GM12878 (cell line): ENCODE results near the gene PPT2. TPM values are rescaled to one million over a fixed set of nuclear protein-coding genes. Genes with fewer than 3 reads are reported as not detected.
A peak's percentile ranks its signal among the peaks of the same experiment; 100 is the strongest.

ENCODE experiments used
- ATAC-seq: fragments of 200-7000 bp; cut with Tn5 transposase; 3 replicates; pipeline ENCODE4 v1.9.1; 2020; ENCODE audit warnings: mild to moderate bottlenecking, moderate library complexity
- Bru-seq: library from RNA; stranded (reverse); fragments of 400-500 nt; gene quantifications from one replicate; lab custom pipeline; 2021; lab: Mats Ljungman, UMichigan
- BruChase-seq, 2 experiments: library from RNA; stranded (reverse); fragments of 400-500 nt; gene quantifications; one replicate each; lab custom pipeline; 2021; lab: Mats Ljungman, UMichigan
- BruUV-seq: library from RNA; stranded (reverse); fragments of 400-500 nt; replicated peaks from 2 replicates; lab custom pipeline; 2021; lab: Mats Ljungman, UMichigan
- CTCF ChIA-PET: fragments of 300-600 bp; sonication (Branson Sonifier 250); formaldehyde crosslinking; extraction: SDS; loops from one replicate; lab custom pipeline; 2021; ENCODE audit warnings: inconsistent platforms; lab: Yijun Ruan, JAX
- POLR2A ChIA-PET: fragments of 350-600 bp; formaldehyde crosslinking; extraction: SDS; loops from one replicate; lab custom pipeline; 2021; ENCODE audit warnings: inconsistent platforms; lab: Charles Lee
- RAD21 ChIA-PET: fragments of 300-600 bp; sonication (Branson Sonifier 250); formaldehyde crosslinking; loops from one replicate; lab custom pipeline; 2023; ENCODE audit warnings: antibody characterized with exemption; ENCODE audit not compliant: unreplicated experiment; lab: Charles Lee
- SMC1A ChIA-PET: fragments of 300-600 bp; sonication (Branson Sonifier 250); formaldehyde crosslinking; loops from one replicate; lab custom pipeline; 2023; ENCODE audit not compliant: unreplicated experiment, uncharacterized antibody; lab: Charles Lee
- DNase-seq: peaks from one replicate; pipeline ENCODE4 v3.0.0-alpha.2; 2011; ENCODE audit warnings: low read depth, low spot score
- FAIRE-seq: peaks from 3 replicates; lab custom pipeline; 2011; peaks lifted over from hg19 to GRCh38; lab: Jason Lieb, UNC
- H2AFZ ChIP-seq: 2 replicates; pipeline ENCODE4 v1.6.0; 2011; ENCODE audit warnings: low read depth, low read length, control low read depth; ENCODE audit not compliant: control insufficient read depth
- H3K27ac ChIP-seq: 2 replicates; pipeline ENCODE4 v1.5.1; 2011; ENCODE audit warnings: control low read depth; ENCODE audit not compliant: control insufficient read depth, insufficient read depth
- H3K27me3 ChIP-seq, 2 experiments: replicated peaks in 1 of 2; 2 replicates each; pipeline versions ENCODE4 v1.6.0 to v1.6.1; 2011; ENCODE audit warnings: low read length in 1 of 2; ENCODE audit not compliant: control insufficient read depth in 2 of 2, insufficient read depth in 2 of 2
- H3K36me3 ChIP-seq, 2 experiments: 2 replicates each; pipeline ENCODE4 v1.5.1; 2011; ENCODE audit warnings: low read length in 1 of 2; ENCODE audit not compliant: control insufficient read depth in 2 of 2, insufficient read depth in 2 of 2
- H3K4me1 ChIP-seq: 2 replicates; pipeline ENCODE4 v1.6.1; 2011; ENCODE audit warnings: mild to moderate bottlenecking, low read length, moderate library complexity, mixed read lengths; ENCODE audit not compliant: control insufficient read depth, insufficient read depth
- H3K4me2 ChIP-seq: 2 replicates; pipeline ENCODE4 v1.6.0; 2011; ENCODE audit warnings: control low read depth; ENCODE audit not compliant: control insufficient read depth, insufficient read depth
- H3K4me3 ChIP-seq: fragments of 200-600 bp; sonication (generic); 2 replicates; pipeline ENCODE4 v1.5.1; 2016
- H3K79me2 ChIP-seq: 2 replicates; pipeline ENCODE4 v1.6.0; 2011; ENCODE audit warnings: low read length; ENCODE audit not compliant: control insufficient read depth, insufficient read depth
- H3K9ac ChIP-seq: 2 replicates; pipeline ENCODE4 v1.8.0; 2011; ENCODE audit warnings: low read length, control low read depth, mixed read lengths; ENCODE audit not compliant: control insufficient read depth, insufficient read depth
- H3K9me3 ChIP-seq: replicated peaks from 3 replicates; pipeline ENCODE4 v1.5.1; 2011; ENCODE audit warnings: mild to moderate bottlenecking, low read length; ENCODE audit not compliant: control insufficient read depth, insufficient read depth
- H4K20me1 ChIP-seq: 2 replicates; pipeline ENCODE4 v1.6.0; 2011; ENCODE audit not compliant: control insufficient read depth, insufficient read depth
- CEBPB ChIP-seq, 2 experiments: fragments of 150-350 bp in 1 of 2; IDR thresholded peaks; 2 replicates each; pipeline ENCODE4 v1.6.1; 2012 to 2014; ENCODE audit warnings: low read depth in 2 of 2, low read length in 2 of 2, borderline replicate concordance in 1 of 2, inconsistent platforms in 1 of 2
- CHD1 ChIP-seq: IDR thresholded peaks from 2 replicates; pipeline ENCODE4 v1.6.1; 2012; ENCODE audit warnings: low read depth, low read length, improper control_type of control experiment
- GABPA ChIP-seq: IDR thresholded peaks from 2 replicates; pipeline ENCODE4 v1.6.1; 2014; ENCODE audit warnings: antibody characterized with exemption, low read depth, mild to moderate bottlenecking, inconsistent platforms
- MTA2 ChIP-seq: fragments of 450-650 bp; IDR thresholded peaks from 2 replicates; pipeline ENCODE4 v1.6.1; 2016; ENCODE audit warnings: low read depth, mild to moderate bottlenecking, moderate library complexity
- NFYA ChIP-seq: IDR thresholded peaks from 2 replicates; pipeline ENCODE4 v1.6.1; 2011; ENCODE audit warnings: low read depth, mild to moderate bottlenecking, low read length, improper control_type of control experiment, borderline replicate concordance
- SREBF1 ChIP-seq: IDR thresholded peaks from 2 replicates; pipeline ENCODE4 v1.6.1; 2012; ENCODE audit warnings: mild to moderate bottlenecking, low read length
- TCF12 ChIP-seq: IDR thresholded peaks from 2 replicates; pipeline ENCODE4 v1.6.1; 2011; ENCODE audit warnings: low read depth, mild to moderate bottlenecking, low read length
- ZNF622 ChIP-seq: fragments of 450-650 bp; IDR thresholded peaks from 2 replicates; pipeline ENCODE4 v1.6.1; 2017; ENCODE audit warnings: mild to moderate bottlenecking, inconsistent platforms
- WGBS: methylation state at CpG from one replicate; pipeline ENCODE4 v1.1.6; 2016; ENCODE audit warnings: low lambda C conversion rate; ENCODE audit not compliant: insufficient replicate concordance, insufficient coverage; ENCODE audit errors: missing lambda C conversion rate; 5-methylcytosine and 5-hydroxymethylcytosine counted together
- in situ Hi-C: fragments of 300-500 bp; cut with MboI; formaldehyde crosslinking; loops from 9 replicates; pipeline ENCODE4 v1.14.3; 2018; ENCODE audit warnings: mixed read lengths
- intact Hi-C: fragments of 100-400 bp; cut with micrococcal nuclease; formaldehyde crosslinking; loops from one replicate; pipeline ENCODE4 v1.14.2; 2022; ENCODE audit not compliant: unreplicated experiment
- long read RNA-seq, 2 experiments: library from polyadenylated mRNA; unstranded; transcript quantifications; one replicate each; pipeline ENCODE4 v2.0.0, GENCODE V29; 2019 to 2020
- polyA minus RNA-seq, 3 experiments: library from RNA; depleted of rRNA, polyadenylated mRNA; stranded (reverse); fragments of >200 nt; gene quantifications; 2 replicates each; pipeline ENCODE4 v1.2.3, GENCODE V29; 2011
- polyA plus RNA-seq, 11 experiments: library from polyadenylated mRNA; depleted of rRNA in 4 of 11; unstranded in 6 of 11; stranded (reverse) in 5 of 11; fragments of >200 nt; fragmentation: Nextera tagmentation in 4 of 11; fragmentation: Illumina TruSeq in 1 of 11; extraction: Ambion mirVana in 4 of 11; extraction: Trizol in 1 of 11; gene quantifications; 1 replicate in 1 of 11; 2 replicates in 10 of 11; pipeline versions ENCODE4 v1.2.1 to v1.2.3, GENCODE V29; 2011 to 2016; ENCODE audit warnings: inconsistent platforms in 2 of 11, missing spikeins in 2 of 11, low read depth in 1 of 11
- total RNA-seq, 4 experiments: library from RNA; depleted of rRNA in 3 of 4; stranded (reverse); fragments of >200 nt in 3 of 4; fragmentation: Illumina TruSeq in 1 of 4; extraction: Trizol in 1 of 4; gene quantifications; 2 replicates each; pipeline versions ENCODE4 v1.2.1 to v1.2.3, GENCODE V29; 2013 to 2021
- TF ChIP-seq, protein P1 (sequence below): fragments of 450-650 bp; formaldehyde crosslinking; IDR thresholded peaks from 2 replicates; pipeline ENCODE4 v1.4.0; 2022; ENCODE audit warnings: mild to moderate bottlenecking, moderate library complexity
- TF ChIP-seq, protein P2 (sequence below): IDR thresholded peaks from 2 replicates; pipeline ENCODE4 v1.6.1; 2012; ENCODE audit warnings: low read depth, low read length, improper control_type of control experiment

Gene PPT2, protein sequence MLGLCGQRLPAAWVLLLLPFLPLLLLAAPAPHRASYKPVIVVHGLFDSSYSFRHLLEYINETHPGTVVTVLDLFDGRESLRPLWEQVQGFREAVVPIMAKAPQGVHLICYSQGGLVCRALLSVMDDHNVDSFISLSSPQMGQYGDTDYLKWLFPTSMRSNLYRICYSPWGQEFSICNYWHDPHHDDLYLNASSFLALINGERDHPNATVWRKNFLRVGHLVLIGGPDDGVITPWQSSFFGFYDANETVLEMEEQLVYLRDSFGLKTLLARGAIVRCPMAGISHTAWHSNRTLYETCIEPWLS
- 17.3 and 64.4 TPM in 2 replicates for total RNA-seq (2013; cell fraction: nucleolus; rRNA removed)
- 21.7 and 25.5 TPM in 2 replicates for total RNA-seq (2014; rRNA removed)
- 2.7 and 2.9 TPM in 2 replicates for total RNA-seq (2014; rRNA removed; fragmentation: Illumina TruSeq; extraction: Trizol)
- 7.3 and 7.9 TPM in 2 replicates for total RNA-seq (2021)
- 2.9 TPM for polyA plus RNA-seq (2011; ENCODE audit: low read depth)
- polyA plus RNA-seq (2011; rRNA removed): 4.2 and 6.9 TPM in 2 replicates
- 8.1 and 8.6 TPM in 2 replicates for polyA plus RNA-seq (2011; cell fraction: cytosol; rRNA removed)
- polyA plus RNA-seq (2011; cell fraction: nucleus; rRNA removed): 17.3 and 20.2 TPM in 2 replicates
- polyA plus RNA-seq (2012): 3.6 and 3.8 TPM in 2 replicates
- 6.3 and 6.7 TPM in 2 replicates for polyA plus RNA-seq (2014; fragmentation: Illumina TruSeq; extraction: Trizol)
- polyA plus RNA-seq (2014; fragmentation: Nextera tagmentation; extraction: Ambion mirVana): 1 to 10 TPM; 1.3 to 2.5 TPM
- polyA plus RNA-seq (2014; rRNA removed): 6.8 and 7.6 TPM in 2 replicates
- 1 to 10 TPM; 3.4 to 4.8 TPM for polyA plus RNA-seq (2016; fragmentation: Nextera tagmentation; extraction: Ambion mirVana)
- polyA minus RNA-seq (2011; rRNA and poly(A)+ RNA removed): 3.7 and 5.4 TPM in 2 replicates
- 2.8 and 7.1 TPM in 2 replicates for polyA minus RNA-seq (2011; cell fraction: cytosol; rRNA and poly(A)+ RNA removed)
- polyA minus RNA-seq (2011; cell fraction: nucleus; rRNA and poly(A)+ RNA removed): 5.1 and 5.9 TPM in 2 replicates
- percentile 56 among the genes with signal in this experiment for Bru-seq, nascent RNA
- BruChase-seq, experiment 1, labeled RNA remaining after a 6-hour chase: percentile 74 among the genes with signal in this experiment
- BruChase-seq, experiment 2, labeled RNA remaining after a 2-hour chase: percentile 71 among the genes with signal in this experiment
- long read RNA-seq, experiment 1, partial matches to known transcripts: 1 of 4 reads
- long read RNA-seq, experiment 1, other reads (novel, unspliced or antisense): 0 of 4 reads
- long read RNA-seq, experiment 2, partial matches to known transcripts: 1 of 1 reads
- long read RNA-seq, experiment 2, other reads (novel, unspliced or antisense): 0 of 1 reads

DNA sequence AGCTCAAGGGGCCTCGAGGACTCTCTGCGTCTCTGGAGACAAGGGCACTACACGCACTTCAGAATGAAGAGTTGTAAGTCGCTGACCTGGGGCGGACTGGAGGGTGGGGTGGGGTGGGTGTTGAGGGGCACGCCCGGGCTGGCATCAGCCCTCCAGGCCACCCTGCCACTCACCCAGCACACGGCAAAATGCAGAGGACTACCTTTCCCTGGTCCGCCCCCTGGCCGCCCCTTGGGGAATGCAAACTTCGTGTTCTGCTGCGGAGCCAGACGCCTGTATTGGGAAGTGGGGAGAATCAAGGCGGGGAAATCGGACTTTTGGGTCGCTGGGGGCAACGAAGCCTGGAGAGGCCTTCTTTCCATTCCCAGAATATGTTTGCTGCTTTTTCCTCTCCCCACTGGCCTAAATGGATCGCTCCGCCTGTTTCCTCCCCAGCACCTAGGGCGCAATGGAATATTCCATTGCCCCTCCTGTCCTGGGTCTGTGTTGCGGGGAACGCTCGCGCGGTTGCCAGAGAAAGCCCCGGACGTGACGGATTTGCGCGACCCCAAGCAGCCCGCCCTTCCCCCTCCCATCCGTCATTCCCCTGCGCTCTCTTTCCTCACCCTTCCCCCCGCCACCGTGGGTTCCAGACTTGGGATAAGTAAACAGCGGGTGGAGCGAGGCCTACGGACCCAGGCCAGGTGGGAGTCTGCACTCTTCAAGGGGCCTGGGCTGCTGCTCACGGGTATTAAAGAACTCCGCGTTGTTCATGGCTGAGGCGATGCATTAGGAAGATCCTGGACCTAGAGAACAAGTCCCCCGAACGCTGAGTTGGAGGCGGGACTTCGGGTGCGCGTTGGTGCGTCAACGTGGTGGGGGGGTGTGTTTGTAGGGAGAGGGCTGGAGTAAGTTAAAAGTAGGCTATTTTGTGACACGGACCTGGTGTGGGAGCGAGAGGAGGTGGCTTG, at the start of gene PPT2:
Gene PPT2 (plus strand): TSS at position 578 of the 950 bp plus-strand sequence. CDS start 454 bp downstream, outside the sequence.
- H3K36me3 ChIP-seq: no peaks in the 10 kb centered on the region; a peak in 2 of 4 replicates
- FAIRE-seq: peak; percentile 27
- TF ChIP-seq, protein P1, sequence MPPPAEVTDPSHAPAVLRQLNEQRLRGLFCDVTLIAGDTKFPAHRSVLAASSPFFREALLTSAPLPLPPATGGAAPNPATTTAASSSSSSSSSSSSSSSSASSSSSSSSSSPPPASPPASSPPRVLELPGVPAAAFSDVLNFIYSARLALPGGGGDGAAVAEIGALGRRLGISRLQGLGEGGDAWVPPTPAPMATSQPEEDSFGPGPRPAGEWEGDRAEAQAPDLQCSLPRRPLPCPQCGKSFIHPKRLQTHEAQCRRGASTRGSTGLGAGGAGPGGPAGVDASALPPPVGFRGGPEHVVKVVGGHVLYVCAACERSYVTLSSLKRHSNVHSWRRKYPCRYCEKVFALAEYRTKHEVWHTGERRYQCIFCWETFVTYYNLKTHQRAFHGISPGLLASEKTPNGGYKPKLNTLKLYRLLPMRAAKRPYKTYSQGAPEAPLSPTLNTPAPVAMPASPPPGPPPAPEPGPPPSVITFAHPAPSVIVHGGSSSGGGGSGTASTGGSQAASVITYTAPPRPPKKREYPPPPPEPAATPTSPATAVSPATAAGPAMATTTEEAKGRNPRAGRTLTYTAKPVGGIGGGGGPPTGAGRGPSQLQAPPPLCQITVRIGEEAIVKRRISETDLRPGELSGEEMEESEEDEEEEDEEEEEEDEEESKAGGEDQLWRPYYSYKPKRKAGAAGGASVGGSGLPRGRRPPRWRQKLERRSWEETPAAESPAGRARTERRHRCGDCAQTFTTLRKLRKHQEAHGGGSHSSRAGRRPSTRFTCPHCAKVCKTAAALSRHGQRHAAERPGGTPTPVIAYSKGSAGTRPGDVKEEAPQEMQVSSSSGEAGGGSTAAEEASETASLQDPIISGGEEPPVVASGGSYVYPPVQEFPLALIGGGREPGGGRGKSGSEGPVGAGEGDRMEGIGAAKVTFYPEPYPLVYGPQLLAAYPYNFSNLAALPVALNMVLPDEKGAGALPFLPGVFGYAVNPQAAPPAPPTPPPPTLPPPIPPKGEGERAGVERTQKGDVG: no peak
- TF ChIP-seq TCF12: no peak
- TF ChIP-seq NFYA: no peak
- peak; percentile 85 for TF ChIP-seq SREBF1
- TF ChIP-seq GABPA: peak; percentile 75
- TF ChIP-seq, protein P2, sequence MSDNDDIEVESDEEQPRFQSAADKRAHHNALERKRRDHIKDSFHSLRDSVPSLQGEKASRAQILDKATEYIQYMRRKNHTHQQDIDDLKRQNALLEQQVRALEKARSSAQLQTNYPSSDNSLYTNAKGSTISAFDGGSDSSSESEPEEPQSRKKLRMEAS: 0 out of 2 replicates have a peak, but pooled peaks have one; percentile 22
- TF ChIP-seq CHD1: peak; percentile 96
- peak; percentile 35; the same call in 1 of the 2 replicates for TF ChIP-seq MTA2
- TF ChIP-seq ZNF622: no peak
- no peak for TF ChIP-seq CEBPB (IDR thresholded peaks at IDR 0.05; ENCODE audit: borderline replicate concordance in 1 of 2, low read depth in 2 of 2, low read length in 2 of 2)

More for the DNA sequence above, at the start of gene PPT2:
- Histone ChIP-seq H3K27me3 (peaks cover 0 to 8% of the 10 kb centered on the region in 2 experiments), H3K4me1 (peaks cover 3% of the 10 kb centered on the region; the same call in 1 of the 2 replicates), H4K20me1 (no peaks in the 10 kb centered on the region), H3K4me3 (peak within 1 kb of the TSS; percentile 94), H3K9me3 (no peaks in the 10 kb centered on the region; the same call in 2 of the 3 replicates), H2AFZ (peak within 1 kb of the TSS; percentile 77), H3K9ac (peak within 1 kb of the TSS; percentile 45), H3K79me2 (no peaks in the 10 kb centered on the region), H3K27ac (peak within 1 kb of the TSS; percentile 11; the same call in 1 of the 2 replicates), H3K4me2 (peak within 1 kb of the TSS; percentile 85)
- in situ Hi-C loops: no loop called here
- intact Hi-C loops: loop anchor here (2.0 to 10.0 kb wide), 3 partner anchors 35 to 109 kb away; no protein-coding TSS in a partner anchor
- no peak for DNase-seq
- ChIA-PET POLR2A (interaction anchor here (0.7 to 1.0 kb wide), 2 partner anchors 25 to 183 kb away, joined by 3 to 7 read pairs; partner anchors contain the start of gene ATF6B), RAD21 (interaction anchor here (1.0 to 1.3 kb wide), 2 partner anchors 35 to 42 kb away, joined by 4 to 5 read pairs; no protein-coding TSS in a partner anchor), CTCF (interaction anchor here (1.0 to 1.2 kb wide), 4 partner anchors 8 to 42 kb away, joined by 4 to 7 read pairs (median 6); partner anchors contain the start of gene FKBPL), SMC1A (interaction anchor here (1.0 to 1.1 kb wide), 2 partner anchors 35 to 42 kb away, joined by 4 to 5 read pairs; no protein-coding TSS in a partner anchor)
- 8% methylated on average over 45 of the region's 52 CpGs for WGBS
- peak; percentile 79 for ATAC-seq
- BruUV-seq: TSS peak; percentile 87
